ENCODE results near the gene LRRFIP2.

The LRRFIP2 gene

DNA sequence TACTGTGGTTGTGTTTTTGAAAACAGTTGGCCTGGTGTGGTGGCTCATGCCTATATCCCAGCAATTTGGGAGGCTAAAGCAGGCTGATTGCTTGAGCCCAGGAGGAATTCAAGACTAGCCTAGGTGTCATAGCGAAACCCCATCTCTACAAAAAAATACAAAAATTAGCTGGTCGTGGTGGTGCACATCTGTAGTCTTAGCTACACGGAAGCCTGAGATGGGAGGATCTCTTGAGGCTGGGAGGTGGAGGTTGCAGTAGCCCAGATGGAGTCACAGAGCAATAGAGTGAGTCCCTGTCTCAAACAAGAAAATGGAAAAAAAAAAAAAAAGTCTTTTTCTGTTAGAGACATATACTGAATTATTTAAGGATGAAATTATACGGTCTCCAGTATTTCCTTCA is 14.7 kb upstream of the LRRFIP2 start:
- Histone ChIP-seq H3K9me3 (ENCODE audit: insufficient read depth, low read length) (no peaks in the 10 kb centered on the region), H3K4me1 (ENCODE audit: insufficient read depth, insufficient read length) (no peaks in the 10 kb centered on the region), H3K27me3 (ENCODE audit: insufficient read depth, insufficient read length) (no peaks in the 10 kb centered on the region), H3K4me3 (ENCODE audit: insufficient read length, low read depth) (no peak overlapping the region), H3K36me3 (ENCODE audit: insufficient read depth, insufficient read length, low read length) (no peaks in the 10 kb centered on the region), H3K9ac (ENCODE audit: insufficient read length, low read depth) (no peak overlapping the region)
- TF ChIP-seq ZNF274 (IDR thresholded peaks at IDR 0.05; ENCODE audit: low read depth, low read length) (no peak), SUZ12 (IDR thresholded peaks at IDR 0.05; ENCODE audit: extremely low read depth, insufficient read depth, insufficient read length) (no peak), YY1 (IDR thresholded peaks at IDR 0.05; ENCODE audit: insufficient read depth, insufficient read length) (no peak)
- DNase-seq (ENCODE audit: low read depth, low spot score): no peak

DNA sequence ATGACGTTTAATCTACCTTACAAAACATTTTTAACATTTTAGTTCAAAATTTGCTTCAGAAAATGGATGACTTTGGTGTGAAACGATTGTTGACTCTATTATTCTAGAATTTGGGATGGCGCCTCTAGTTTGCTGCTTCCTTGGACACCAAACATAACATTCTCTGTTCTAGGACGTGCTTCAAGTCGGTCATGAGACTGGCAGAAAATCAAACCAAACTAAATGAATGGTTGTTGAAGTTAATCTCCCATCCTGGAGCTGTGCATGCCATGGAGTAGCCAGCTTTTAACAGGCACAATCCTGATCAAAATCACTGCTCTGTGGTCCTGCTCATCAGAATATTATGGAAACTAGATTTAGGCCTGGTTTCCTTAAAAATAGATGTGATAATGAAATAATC is 9.6 kb upstream of the LRRFIP2 start:
- H3K9ac ChIP-seq (ENCODE audit: insufficient read length, low read depth): no peak overlapping the region
- H3K9me3 ChIP-seq (ENCODE audit: insufficient read depth, low read length): no peaks in the 10 kb centered on the region
- no peaks in the 10 kb centered on the region for H3K36me3 ChIP-seq (ENCODE audit: insufficient read depth, insufficient read length, low read length)
- TF ChIP-seq ZNF274 (IDR thresholded peaks at IDR 0.05; ENCODE audit: low read depth, low read length) (no peak), SUZ12 (IDR thresholded peaks at IDR 0.05; ENCODE audit: extremely low read depth, insufficient read depth, insufficient read length) (no peak), YY1 (IDR thresholded peaks at IDR 0.05; ENCODE audit: insufficient read depth, insufficient read length) (no peak)
- H3K4me1 ChIP-seq (ENCODE audit: insufficient read depth, insufficient read length): no peaks in the 10 kb centered on the region
- H3K27me3 ChIP-seq (ENCODE audit: insufficient read depth, insufficient read length): no peaks in the 10 kb centered on the region
- no peak overlapping the region for H3K4me3 ChIP-seq (ENCODE audit: insufficient read length, low read depth)
- DNase-seq (ENCODE audit: low read depth, low spot score): no peak

DNA sequence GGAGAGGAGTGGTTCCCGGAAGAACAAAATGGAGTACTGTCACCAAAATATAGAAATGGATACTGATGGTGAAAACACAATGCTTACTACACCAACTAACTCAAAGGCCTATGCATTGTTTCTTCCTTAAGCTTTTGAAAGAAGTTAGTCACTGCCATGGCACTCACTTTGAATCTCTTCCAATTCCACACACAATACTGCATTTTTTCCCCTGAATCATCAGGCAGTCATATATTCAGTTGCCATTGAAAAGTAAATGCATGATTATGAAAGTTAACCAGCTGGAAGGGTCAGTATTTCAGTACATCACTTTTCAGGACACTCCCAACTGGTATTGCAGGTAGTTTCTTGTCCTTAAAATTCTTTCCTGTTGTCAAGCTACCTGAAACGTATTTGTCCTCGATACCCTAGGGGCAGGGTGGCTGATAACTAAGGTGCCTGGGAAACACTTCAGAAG is 9.0 kb upstream of the LRRFIP2 start:
- TF ChIP-seq ZNF274 (IDR thresholded peaks at IDR 0.05; ENCODE audit: low read depth, low read length): no peak
- TF ChIP-seq SUZ12 (IDR thresholded peaks at IDR 0.05; ENCODE audit: extremely low read depth, insufficient read depth, insufficient read length): no peak
- no peak for TF ChIP-seq YY1 (IDR thresholded peaks at IDR 0.05; ENCODE audit: insufficient read depth, insufficient read length)
- Histone ChIP-seq H3K4me1 (ENCODE audit: insufficient read depth, insufficient read length) (no peaks in the 10 kb centered on the region), H3K36me3 (ENCODE audit: insufficient read depth, insufficient read length, low read length) (no peaks in the 10 kb centered on the region), H3K9me3 (ENCODE audit: insufficient read depth, low read length) (no peaks in the 10 kb centered on the region), H3K9ac (ENCODE audit: insufficient read length, low read depth) (no peak overlapping the region), H3K4me3 (ENCODE audit: insufficient read length, low read depth) (no peak overlapping the region), H3K27me3 (ENCODE audit: insufficient read depth, insufficient read length) (no peaks in the 10 kb centered on the region)
- DNase-seq (ENCODE audit: low read depth, low spot score): no peak

DNA sequence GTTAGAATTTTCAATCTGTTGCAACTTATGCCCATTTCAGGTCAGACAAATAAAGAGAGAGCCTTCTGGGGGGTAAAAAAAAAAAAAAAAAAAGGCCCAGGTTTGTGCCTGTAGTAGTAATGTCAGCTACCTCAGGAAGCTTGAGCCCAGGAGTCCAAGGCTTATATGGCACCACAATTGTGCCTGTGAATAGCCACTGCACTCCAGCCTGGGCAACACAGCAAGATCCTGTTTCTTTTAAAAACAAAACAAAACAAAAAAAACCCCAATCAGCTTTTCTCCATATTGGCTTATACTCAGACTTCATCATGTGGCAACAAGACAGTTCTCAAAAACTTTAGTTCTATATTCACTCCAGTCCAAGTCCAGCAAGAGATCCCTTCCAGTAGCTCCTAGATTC is 8.4 kb upstream of the LRRFIP2 start:
- Histone ChIP-seq H3K27me3 (ENCODE audit: insufficient read depth, insufficient read length) (no peaks in the 10 kb centered on the region), H3K36me3 (ENCODE audit: insufficient read depth, insufficient read length, low read length) (no peaks in the 10 kb centered on the region), H3K9me3 (ENCODE audit: insufficient read depth, low read length) (no peaks in the 10 kb centered on the region), H3K9ac (ENCODE audit: insufficient read length, low read depth) (no peak overlapping the region), H3K4me1 (ENCODE audit: insufficient read depth, insufficient read length) (no peaks in the 10 kb centered on the region), H3K4me3 (ENCODE audit: insufficient read length, low read depth) (no peak overlapping the region)
- TF ChIP-seq SUZ12 (IDR thresholded peaks at IDR 0.05; ENCODE audit: extremely low read depth, insufficient read depth, insufficient read length) (no peak), YY1 (IDR thresholded peaks at IDR 0.05; ENCODE audit: insufficient read depth, insufficient read length) (no peak), ZNF274 (IDR thresholded peaks at IDR 0.05; ENCODE audit: low read depth, low read length) (no peak)
- DNase-seq (ENCODE audit: low read depth, low spot score): no peak

- H3K36me3 ChIP-seq (ENCODE audit: insufficient read depth, insufficient read length, low read length): no peaks in the 10 kb centered on the region
- no peak overlapping the region for H3K4me3 ChIP-seq (ENCODE audit: insufficient read length, low read depth)
- no peak for DNase-seq (ENCODE audit: low read depth, low spot score)
- no peaks in the 10 kb centered on the region for H3K27me3 ChIP-seq (ENCODE audit: insufficient read depth, insufficient read length)
- H3K9ac ChIP-seq (ENCODE audit: insufficient read length, low read depth): no peak overlapping the region
- no peaks in the 10 kb centered on the region for H3K9me3 ChIP-seq (ENCODE audit: insufficient read depth, low read length)
- no peaks in the 10 kb centered on the region for H3K4me1 ChIP-seq (ENCODE audit: insufficient read depth, insufficient read length)
- no peak for TF ChIP-seq SUZ12 (IDR thresholded peaks at IDR 0.05; ENCODE audit: extremely low read depth, insufficient read depth, insufficient read length)
- no peak for TF ChIP-seq ZNF274 (IDR thresholded peaks at IDR 0.05; ENCODE audit: low read depth, low read length)
- no peak for TF ChIP-seq YY1 (IDR thresholded peaks at IDR 0.05; ENCODE audit: insufficient read depth, insufficient read length)
These were observed 7.4 kb upstream of the LRRFIP2 start for GRCh38 chr3:37181756-37182155.

DNA sequence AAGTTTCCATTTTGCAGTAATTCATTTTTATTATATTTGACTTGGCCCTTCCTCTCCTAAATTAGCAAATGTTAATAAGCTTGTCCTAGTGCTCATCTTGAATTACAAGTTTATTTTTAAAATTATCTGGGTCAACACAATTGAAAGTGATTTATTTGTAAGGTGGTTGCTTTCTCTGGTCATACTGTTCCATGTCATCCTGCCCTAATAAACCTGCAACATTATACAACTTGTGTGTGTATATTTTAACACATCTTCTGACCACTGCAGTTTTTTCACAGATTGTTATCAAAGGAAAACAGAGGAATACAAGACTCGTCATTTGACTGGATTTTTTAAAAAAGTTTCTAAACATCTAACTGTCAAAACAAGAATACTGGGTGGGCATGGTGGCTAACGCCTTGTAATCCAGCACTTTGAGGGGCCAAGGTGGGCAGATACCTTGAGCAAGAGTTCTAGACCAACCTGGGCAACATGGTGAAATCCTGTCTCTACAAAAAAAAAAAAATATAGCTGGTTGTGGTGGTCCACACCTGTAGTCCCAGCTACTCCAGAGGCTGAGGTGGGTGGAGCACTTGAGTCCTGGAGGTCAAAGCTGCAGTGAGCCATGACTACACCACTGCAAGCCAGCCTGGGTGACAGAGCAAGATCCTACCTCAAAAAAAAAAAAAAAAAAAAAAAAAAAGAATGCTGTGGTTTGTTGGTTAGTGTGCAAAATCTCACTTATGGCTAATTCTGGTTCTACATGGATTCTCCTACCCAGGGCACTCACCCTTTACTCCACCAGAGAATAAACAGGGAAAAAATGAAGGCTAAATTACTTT is 5.0 kb upstream of the LRRFIP2 start:
- Histone ChIP-seq H3K9me3 (ENCODE audit: insufficient read depth, low read length) (no peaks in the 10 kb centered on the region), H3K27me3 (ENCODE audit: insufficient read depth, insufficient read length) (no peaks in the 10 kb centered on the region), H3K36me3 (ENCODE audit: insufficient read depth, insufficient read length, low read length) (no peaks in the 10 kb centered on the region), H3K4me3 (ENCODE audit: insufficient read length, low read depth) (no peak overlapping the region), H3K4me1 (ENCODE audit: insufficient read depth, insufficient read length) (no peaks in the 10 kb centered on the region), H3K9ac (ENCODE audit: insufficient read length, low read depth) (no peak overlapping the region)
- TF ChIP-seq SUZ12 (IDR thresholded peaks at IDR 0.05; ENCODE audit: extremely low read depth, insufficient read depth, insufficient read length): no peak
- TF ChIP-seq ZNF274 (IDR thresholded peaks at IDR 0.05; ENCODE audit: low read depth, low read length): no peak
- no peak for TF ChIP-seq YY1 (IDR thresholded peaks at IDR 0.05; ENCODE audit: insufficient read depth, insufficient read length)
- DNase-seq (ENCODE audit: low read depth, low spot score): no peak

GRCh38 chr3:37173806-37174205 is 576 bp downstream of the LRRFIP2 start:
- Histone ChIP-seq H3K4me1 (ENCODE audit: insufficient read depth, insufficient read length) (no peaks in the 10 kb centered on the region), H3K27me3 (ENCODE audit: insufficient read depth, insufficient read length) (no peaks in the 10 kb centered on the region), H3K9ac (ENCODE audit: insufficient read length, low read depth) (no peak overlapping the region), H3K36me3 (ENCODE audit: insufficient read depth, insufficient read length, low read length) (peaks cover 26% of the 10 kb centered on the region), H3K4me3 (ENCODE audit: insufficient read length, low read depth) (no peak overlapping the region), H3K9me3 (ENCODE audit: insufficient read depth, low read length) (no peaks in the 10 kb centered on the region)
- DNase-seq (ENCODE audit: low read depth, low spot score): no peak
- TF ChIP-seq ZNF274 (IDR thresholded peaks at IDR 0.05; ENCODE audit: low read depth, low read length) (no peak), SUZ12 (IDR thresholded peaks at IDR 0.05; ENCODE audit: extremely low read depth, insufficient read depth, insufficient read length) (no peak), YY1 (IDR thresholded peaks at IDR 0.05; ENCODE audit: insufficient read depth, insufficient read length) (no peak)

All from NT2/D1 (cell line).